SK-N-MC (cell line): Measurements from ENCODE around the gene C1S.

Source experiments
- EZH2 ChIP-seq: fragments of 200-600 bp; sonication (generic); IDR thresholded peaks from one replicate; pipeline ENCODE4 v1.6.1; 2017; ENCODE audit warnings: antibody characterized with exemption
- FOXP2 ChIP-seq: optimal IDR thresholded peaks from 2 replicates; pipeline ENCODE3; 2011; ENCODE audit warnings: mild to moderate bottlenecking, moderate library complexity; ENCODE audit not compliant: insufficient read depth; ENCODE audit errors: extremely low read length, control extremely low read depth
- POLR2AphosphoS5 ChIP-seq: IDR thresholded peaks from 2 replicates; pipeline ENCODE4 v1.6.1; 2012; ENCODE audit warnings: mild to moderate bottlenecking, low read depth, low read length, borderline replicate concordance

- TF ChIP-seq EZH2 (no peak), POLR2AphosphoS5 (no peak), FOXP2 (no peak)
Measured at GRCh38 chr12:7116196-7116595, 55.7 kb downstream of the C1S start.
